Upper lobe of left lung (tissue), 6 donors: ENCODE results near the gene CENPP. TPM values are rescaled to one million over a fixed set of nuclear protein-coding genes. Genes with fewer than 3 reads are reported as not detected.

Experiments
- ATAC-seq, 2 donors: fragments of 200-7000 bp; cut with Tn5 transposase; one replicate each; pipeline ENCODE4 v1.9.1; 2022; ENCODE audit warnings: mild to moderate bottlenecking in 2 of 2, moderate library complexity in 2 of 2; ENCODE audit not compliant: low FRiP score in 2 of 2
- DNase-seq, 2 donors: peaks; one replicate each; pipeline ENCODE4 v3.0.0-alpha.2; 2019 to 2020
- H3K27ac ChIP-seq, 4 donors: fragments of 200-600 bp; sonication (generic); one replicate each; pipeline ENCODE4 v1.5.1; 2016 to 2019
- H3K27me3 ChIP-seq, 4 donors: fragments of 200-600 bp; sonication (generic); one replicate each; pipeline ENCODE4 v1.5.1; 2017 to 2019
- H3K36me3 ChIP-seq, 4 donors: fragments of 200-600 bp; sonication (generic); one replicate each; pipeline ENCODE4 v1.5.1; 2016 to 2019
- H3K4me1 ChIP-seq, 4 donors: fragments of 200-600 bp; sonication (generic); one replicate each; pipeline ENCODE4 v1.5.1; 2018 to 2019
- H3K4me3 ChIP-seq, 4 donors: fragments of 200-600 bp; sonication (generic); one replicate each; pipeline ENCODE4 v1.5.1; 2017 to 2019; ENCODE audit warnings: mild to moderate bottlenecking in 2 of 4, moderate library complexity in 1 of 4
- H3K9me3 ChIP-seq, 4 donors: fragments of 200-600 bp; sonication (generic); one replicate each; pipeline ENCODE4 v1.5.1; 2018 to 2019
- CTCF ChIP-seq, 6 experiments: fragments of 450-650 bp in 4 of 6; fragments of 200-600 bp in 2 of 6; sonication (generic) in 2 of 6; IDR thresholded peaks; one replicate each; pipeline ENCODE4 v1.5.1; 2016 to 2019; ENCODE audit warnings: antibody characterized with exemption in 6 of 6
- EP300 ChIP-seq, 4 donors: sonication (generic); formaldehyde crosslinking; IDR thresholded peaks; one replicate each; pipeline ENCODE4 v1.5.1; 2017; ENCODE audit warnings: antibody characterized with exemption in 4 of 4, control low read depth in 2 of 4
- POLR2A ChIP-seq, 4 donors: fragments of 450-650 bp; IDR thresholded peaks; one replicate each; pipeline ENCODE4 v1.5.1; 2016 to 2017; ENCODE audit warnings: antibody characterized with exemption in 4 of 4, mild to moderate bottlenecking in 2 of 4
- POLR2AphosphoS5 ChIP-seq, 2 donors: sonication (generic); formaldehyde crosslinking; IDR thresholded peaks; one replicate each; pipeline ENCODE4 v1.5.1; 2017; ENCODE audit warnings: antibody characterized with exemption in 2 of 2
- whole genome bisulfite sequencing, 2 donors: methylation state at CpG; one replicate each; pipeline ENCODE4 v1.1.5; 2017 to 2018; 5-methylcytosine and 5-hydroxymethylcytosine counted together
- total RNA-seq, 6 donors: library from RNA; depleted of rRNA in 4 of 6; stranded (reverse); fragments of >200 nt in 4 of 6; gene quantifications; one replicate each; pipeline versions ENCODE4 v1.1.0 to v1.2.1, GENCODE V29; 2016 to 2021
- donor health status: DM: no; HTN: no; CAD: no; lungs with moderate emphysema.
- donor health status: DM: no; HTN: yes; CAD: no; lungs with severe emphysema.

Gene CENPP
- total RNA-seq, 6 donors from 2014 or later, result 2.9 to 17.8 (median 4.9) TPM

- H3K36me3 ChIP-seq, result peaks cover 7 to 71% (median 38%) of the 10 kb centered on the region in 4 donors
- H3K4me1 ChIP-seq, result peaks cover 0 to 4% (median 1%) of the 10 kb centered on the region in 4 donors
- no peaks in the 10 kb centered on the region for H3K9me3 ChIP-seq
- H3K27me3 ChIP-seq, result no peaks in the 10 kb centered on the region
- TF ChIP-seq POLR2AphosphoS5 (IDR thresholded peaks at IDR 0.05), result no peak
- no peak for TF ChIP-seq POLR2A (IDR thresholded peaks at IDR 0.05)
- TF ChIP-seq EP300 (IDR thresholded peaks at IDR 0.05), result no peak
- no peak for TF ChIP-seq CTCF (IDR thresholded peaks at IDR 0.05)
- no peak overlapping the region for H3K4me3 ChIP-seq
- H3K27ac ChIP-seq, result no peak overlapping the region
- no peak for ATAC-seq
- no peak for DNase-seq
- WGBS, 2 donors, result 96 to 97% methylated on average over 9 of the region's 9 CpGs
Observed at GRCh38 chr9:92614123-92614510, 288.4 kb downstream of the CENPP start.

GRCh38 chr9:92614763-92615461, 289.2 kb downstream of the CENPP start:
- no peak for DNase-seq
- H3K4me1 ChIP-seq, result peaks cover 0 to 3% (median 0%) of the 10 kb centered on the region in 4 donors

GRCh38 chr9:92615790-92616189, 290.0 kb downstream of the CENPP start:
- Histone ChIP-seq H3K4me1 (peaks cover 0 to 3% (median 0%) of the 10 kb centered on the region in 4 donors), H3K9me3 (no peaks in the 10 kb centered on the region), H3K27ac (peak overlapping the region; percentile 4 to 61 (median 46)), H3K27me3 (no peaks in the 10 kb centered on the region), H3K36me3 (peaks cover 7 to 81% (median 42%) of the 10 kb centered on the region in 4 donors), H3K4me3 (no peak overlapping the region)
- TF ChIP-seq EP300 (IDR thresholded peaks at IDR 0.05) (no peak), POLR2A (IDR thresholded peaks at IDR 0.05) (no peak), POLR2AphosphoS5 (IDR thresholded peaks at IDR 0.05) (no peak), CTCF (IDR thresholded peaks at IDR 0.05) (no peak)
- ATAC-seq, result no peak
- WGBS, 2 donors, result 81 to 88% methylated on average over 13 of the region's 13 CpGs
- DNase-seq, result no peak

More at GRCh38 chr9:92614763-92615461, 289.2 kb downstream of the CENPP start:
- Histone ChIP-seq H3K4me3 (no peak overlapping the region), H3K27me3 (no peaks in the 10 kb centered on the region), H3K27ac (peak overlapping the region in 3 of 4 donors; percentile 19 to 55 (median 36)), H3K9me3 (no peaks in the 10 kb centered on the region), H3K36me3 (peaks cover 7 to 79% (median 42%) of the 10 kb centered on the region in 4 donors)
- TF ChIP-seq CTCF (IDR thresholded peaks at IDR 0.05) (no peak), EP300 (IDR thresholded peaks at IDR 0.05) (no peak), POLR2AphosphoS5 (IDR thresholded peaks at IDR 0.05) (peak; percentile 3 to 29), POLR2A (IDR thresholded peaks at IDR 0.05) (no peak)
- peak in 1 of 2 donors; percentile 35 for ATAC-seq
- WGBS, 2 donors, result 83 to 87% methylated on average over 17 of the region's 17 CpGs

GRCh38 chr9:92616199-92616641, 290.5 kb downstream of the CENPP start:
- H3K4me3 ChIP-seq, result no peak overlapping the region
- WGBS, 2 donors, result 76 to 79% methylated on average over 11 of the region's 11 CpGs
- ATAC-seq (peak in 1 of 2 donors; percentile 61), DNase-seq (no peak)
- H3K27me3 ChIP-seq, result no peaks in the 10 kb centered on the region
- H3K27ac ChIP-seq, result peak overlapping the region; percentile 42 to 61 (median 52)
- peaks cover 7 to 79% (median 42%) of the 10 kb centered on the region in 4 donors for H3K36me3 ChIP-seq
- H3K4me1 ChIP-seq, result peaks cover 0 to 3% (median 0%) of the 10 kb centered on the region in 4 donors
- no peaks in the 10 kb centered on the region for H3K9me3 ChIP-seq
- TF ChIP-seq CTCF (IDR thresholded peaks at IDR 0.05) (no peak), POLR2A (IDR thresholded peaks at IDR 0.05) (no peak), POLR2AphosphoS5 (IDR thresholded peaks at IDR 0.05) (no peak), EP300 (IDR thresholded peaks at IDR 0.05) (no peak)
